CD4-positive, alpha-beta T cell treated with Interleukin-4 for 4 hours (primary cell): ENCODE measurements around the gene PLCH1.

Experiments used
- DNase-seq: peaks from one replicate; pipeline ENCODE4 v3.0.0-alpha.2; 2020

Gene PLCH1

DNA sequence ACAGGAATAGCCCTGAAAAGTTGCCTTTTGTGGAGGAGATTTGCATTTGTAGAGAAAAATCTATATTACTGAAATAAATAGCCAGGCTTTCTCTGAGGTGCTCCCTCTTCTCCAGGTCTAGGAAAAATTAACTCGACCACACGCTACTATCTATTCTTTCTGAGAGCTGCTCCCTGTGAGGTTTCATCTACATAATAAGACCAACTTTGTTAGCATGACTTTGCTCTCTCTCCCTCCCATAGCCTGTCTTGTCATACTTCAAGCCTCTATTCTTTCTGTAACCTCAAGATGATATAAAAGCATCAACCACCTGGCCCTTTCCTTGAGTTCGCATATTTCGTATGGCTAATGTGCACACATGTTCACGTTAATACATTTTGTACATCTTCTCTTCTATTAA is 375.6 kb downstream of the PLCH1 start:
- DNase-seq: no peak

GRCh38 chr3:155368786-155369185 is 376.1 kb downstream of the PLCH1 start:
- no peak for DNase-seq

GRCh38 chr3:155367506-155367905 is 377.4 kb downstream of the PLCH1 start:
- DNase-seq: no peak

DNA sequence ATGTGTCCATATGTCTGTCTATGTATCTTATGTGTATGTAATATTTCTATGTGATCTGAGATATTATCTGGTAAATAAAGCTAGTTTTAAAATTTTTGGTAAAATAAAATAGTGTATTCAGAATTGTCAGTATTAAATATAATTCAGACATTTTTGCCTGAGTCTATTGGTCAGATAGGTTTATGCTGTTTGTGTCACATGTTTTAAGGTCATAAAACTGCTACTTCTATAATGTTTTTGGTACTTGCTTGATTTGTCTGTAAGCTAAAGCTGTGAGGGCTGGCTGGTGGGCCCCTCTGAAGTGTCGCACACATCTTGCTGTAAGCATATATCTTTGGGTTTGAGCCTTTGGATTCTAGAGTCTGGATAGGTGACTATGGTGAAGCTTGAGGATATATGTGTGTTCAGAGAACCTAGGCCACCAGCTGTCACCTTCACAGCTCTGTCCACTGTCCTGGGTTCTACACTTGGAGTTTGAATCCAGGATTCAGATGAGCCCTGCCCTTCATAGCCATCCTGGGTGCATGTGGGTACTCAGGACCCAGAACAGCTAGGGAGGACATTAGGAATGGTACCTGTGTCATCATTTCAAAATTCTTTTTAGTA is 379.6 kb downstream of the PLCH1 start:
- DNase-seq: no peak

GRCh38 chr3:155364492-155364891 is 380.4 kb downstream of the PLCH1 start:
- DNase-seq: no peak

- no peak for DNase-seq
These were observed 381.2 kb downstream of the PLCH1 start for GRCh38 chr3:155363690-155364070.

GRCh38 chr3:155362808-155363689 is 381.8 kb downstream of the PLCH1 start:
- DNase-seq: no peak

- no peak for DNase-seq
These were observed 384.6 kb downstream of the PLCH1 start for GRCh38 chr3:155360281-155360680.

DNA sequence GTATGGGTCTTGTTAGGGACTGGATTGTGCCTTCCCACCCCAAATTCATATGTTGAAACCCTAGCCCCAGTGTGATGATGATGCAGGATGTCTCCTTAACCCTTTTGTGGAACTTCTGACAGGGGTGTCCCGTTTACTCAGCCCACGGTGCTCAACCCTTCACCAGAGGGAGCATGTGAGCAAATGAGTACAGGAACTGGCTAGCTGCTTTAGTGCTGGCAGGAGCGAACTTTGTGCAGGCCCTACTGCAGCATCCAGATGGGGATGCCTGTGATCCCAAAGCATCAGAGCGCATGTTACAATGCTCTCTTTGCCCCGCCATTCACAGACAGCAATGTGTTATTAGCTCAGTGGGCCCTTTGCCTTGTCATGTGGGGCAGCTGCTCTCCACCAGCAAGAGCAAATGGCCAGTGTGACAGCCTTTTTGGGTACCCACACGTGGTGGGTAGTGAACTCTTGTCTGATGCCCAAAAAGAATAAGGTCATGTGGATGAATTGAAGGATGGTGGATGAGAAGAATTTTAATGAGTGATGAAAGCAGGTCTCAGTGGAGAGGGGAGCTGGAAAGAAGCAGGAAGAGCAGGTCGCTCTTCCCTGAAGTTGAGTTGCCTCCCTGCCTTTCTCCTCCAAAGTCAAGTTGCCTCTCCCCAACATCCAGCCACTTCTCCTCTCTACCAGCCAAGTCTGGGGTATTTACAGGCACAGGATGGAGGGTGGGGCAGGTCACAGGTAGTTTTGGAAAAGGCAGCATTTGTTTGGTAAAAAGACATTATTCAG is 388.1 kb downstream of the PLCH1 start:
- no peak for DNase-seq

DNA sequence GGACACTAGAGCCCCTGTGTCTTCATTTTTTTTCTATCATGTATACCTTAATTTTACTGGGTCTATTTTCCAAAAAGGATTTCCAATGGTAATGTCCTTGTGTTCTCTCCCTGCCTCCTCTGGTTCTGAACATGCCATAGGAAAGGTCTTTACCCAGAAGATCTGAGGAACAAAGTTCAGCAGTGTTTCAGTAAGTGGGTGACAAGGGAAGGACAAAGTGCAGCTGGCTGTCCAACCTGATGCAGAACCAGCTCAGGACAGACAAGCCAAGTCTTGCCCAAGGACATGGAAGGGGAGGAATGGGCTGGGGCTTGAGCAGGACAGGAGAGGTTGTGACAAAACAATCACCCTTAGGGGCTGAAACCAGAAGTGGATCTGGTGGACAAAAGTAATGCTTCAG is 390.2 kb downstream of the PLCH1 start:
- no peak for DNase-seq

DNA sequence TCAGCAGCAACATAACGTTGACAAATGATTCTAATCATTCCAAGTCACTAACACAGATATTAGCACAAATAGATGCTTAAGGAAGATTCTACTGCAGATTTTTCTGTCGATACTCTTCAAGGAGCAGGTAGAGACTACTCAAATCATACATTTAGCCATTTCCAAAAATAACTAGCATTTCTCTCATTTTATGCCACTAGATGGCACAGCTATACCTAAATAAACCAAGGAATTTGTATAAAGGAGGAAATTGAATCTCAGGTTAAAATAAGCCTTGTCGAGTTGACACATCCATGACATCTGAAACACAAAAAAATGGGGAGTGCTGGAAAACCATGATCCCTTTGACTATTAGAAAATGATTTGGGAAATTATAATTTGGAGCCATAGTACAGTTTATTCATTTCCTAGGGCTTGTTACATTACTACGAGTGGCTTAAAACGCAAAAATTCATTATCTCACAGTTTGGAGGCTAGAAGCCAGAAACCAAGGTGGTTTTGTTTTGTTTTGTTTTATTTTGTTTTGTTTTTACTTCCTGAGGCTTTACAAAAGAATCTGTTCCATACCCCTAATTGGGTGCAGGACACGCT is 391.9 kb downstream of the PLCH1 start:
- peak; percentile 13 for DNase-seq

- DNase-seq: no peak
These were observed 394.3 kb downstream of the PLCH1 start for GRCh38 chr3:155350571-155350970.

DNA sequence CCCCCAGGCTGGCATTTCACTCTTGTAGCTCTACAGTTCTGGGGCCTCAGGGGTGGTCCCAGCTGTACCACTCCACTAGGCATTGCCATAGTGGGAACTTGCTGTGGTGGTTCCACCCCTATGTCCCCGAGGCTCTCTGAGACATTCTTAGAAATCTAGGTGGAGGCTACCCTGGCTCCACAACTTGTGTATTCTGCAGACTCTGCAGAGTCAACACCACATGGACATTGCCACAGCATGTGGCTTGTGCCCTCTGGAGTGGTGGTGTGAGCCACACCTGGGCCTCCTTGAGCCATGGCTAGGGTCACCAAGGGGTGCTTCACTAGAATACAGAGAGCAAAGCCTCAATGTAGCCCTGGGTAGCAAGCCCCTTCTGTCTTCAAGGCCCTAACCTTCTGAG is 397.0 kb downstream of the PLCH1 start:
- DNase-seq: no peak

- DNase-seq: no peak
These were observed 402.5 kb downstream of the PLCH1 start for GRCh38 chr3:155342344-155342743.

- no peak for DNase-seq
These were observed 405.8 kb downstream of the PLCH1 start for GRCh38 chr3:155339052-155339451.

DNA sequence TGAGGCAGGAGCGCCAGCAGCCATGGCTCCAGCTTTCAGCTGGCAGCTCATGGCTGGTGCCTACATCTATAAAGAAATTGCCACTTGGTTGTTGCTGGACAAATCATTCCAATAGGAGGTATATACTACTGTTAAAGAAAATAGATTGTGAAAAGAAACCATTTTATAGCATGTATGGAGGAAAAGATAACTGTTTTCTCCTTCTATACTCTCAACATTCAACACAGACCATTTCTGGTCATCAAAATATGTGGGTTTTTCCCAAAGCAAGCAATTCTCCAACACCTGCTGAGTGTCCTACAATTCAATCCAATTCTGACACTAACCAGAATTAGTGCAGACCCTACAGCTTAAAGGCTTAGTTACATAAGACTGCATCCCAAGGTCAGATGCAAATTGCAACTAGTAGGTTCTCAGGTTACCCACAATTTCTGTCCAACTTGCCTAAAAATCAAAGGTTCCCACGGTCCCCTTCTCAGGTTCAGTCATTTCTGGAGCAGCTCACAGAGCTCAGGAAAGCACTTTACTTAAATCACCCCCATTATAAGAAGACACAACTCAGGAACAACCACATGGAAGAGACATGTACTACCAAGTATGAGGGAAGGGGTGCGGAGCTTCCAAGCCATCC is 409.0 kb downstream of the PLCH1 start:
- no peak for DNase-seq

GRCh38 chr3:155334914-155335723 is 409.8 kb downstream of the PLCH1 start:
- DNase-seq: peak; percentile 0

DNA sequence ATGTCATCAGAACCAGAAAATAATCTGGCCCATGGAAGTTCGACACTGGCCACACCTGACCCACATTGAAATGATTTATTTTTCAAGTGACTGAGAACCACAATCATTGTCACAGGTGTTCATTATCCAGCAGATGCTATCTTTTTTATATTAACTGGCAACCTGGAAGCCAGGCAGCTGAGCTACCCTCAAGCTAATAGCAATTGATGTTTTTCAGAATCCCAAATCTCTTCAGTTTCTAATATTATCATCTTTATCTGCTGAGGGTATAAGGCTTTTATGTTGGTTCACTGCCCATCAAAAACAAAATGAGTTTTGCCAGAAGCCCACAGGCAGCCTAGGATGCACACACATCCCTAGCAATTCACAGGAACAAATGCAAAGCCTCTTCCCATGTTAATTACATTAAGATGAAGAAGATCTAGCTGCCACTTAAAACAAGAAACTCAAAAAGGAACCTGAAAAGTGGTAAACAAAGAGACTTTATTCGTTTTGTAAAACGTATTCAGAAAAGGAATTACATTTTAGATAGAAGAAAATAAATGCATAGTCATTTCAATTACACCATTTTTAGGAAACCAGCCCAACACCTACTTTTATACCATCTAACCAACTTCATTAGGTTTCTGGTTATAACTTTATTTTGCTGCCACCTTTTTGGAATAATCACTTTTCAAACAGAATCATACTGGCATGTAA is 410.5 kb downstream of the PLCH1 start:
- DNase-seq: no peak

- DNase-seq: no peak
These were observed 412.2 kb downstream of the PLCH1 start for GRCh38 chr3:155332716-155333115.

DNA sequence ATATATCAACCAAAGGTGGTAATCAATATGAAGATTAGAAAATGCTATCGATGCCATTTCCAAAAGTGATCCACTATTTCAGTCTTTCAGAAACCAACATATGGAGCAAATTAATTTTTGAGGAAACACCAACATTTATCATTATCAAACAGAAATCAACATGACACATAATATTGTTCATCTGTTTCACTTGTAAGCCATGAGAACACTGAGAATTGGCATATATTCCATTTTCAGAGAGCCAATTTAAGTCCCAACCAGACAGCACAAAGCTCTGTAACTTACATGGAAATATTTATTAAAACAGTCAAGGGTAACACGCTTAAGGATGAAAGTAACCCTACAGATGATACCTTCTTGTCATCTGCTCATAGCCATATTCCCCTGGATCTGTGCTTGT is 413.8 kb downstream of the PLCH1 start:
- DNase-seq: no peak

DNA sequence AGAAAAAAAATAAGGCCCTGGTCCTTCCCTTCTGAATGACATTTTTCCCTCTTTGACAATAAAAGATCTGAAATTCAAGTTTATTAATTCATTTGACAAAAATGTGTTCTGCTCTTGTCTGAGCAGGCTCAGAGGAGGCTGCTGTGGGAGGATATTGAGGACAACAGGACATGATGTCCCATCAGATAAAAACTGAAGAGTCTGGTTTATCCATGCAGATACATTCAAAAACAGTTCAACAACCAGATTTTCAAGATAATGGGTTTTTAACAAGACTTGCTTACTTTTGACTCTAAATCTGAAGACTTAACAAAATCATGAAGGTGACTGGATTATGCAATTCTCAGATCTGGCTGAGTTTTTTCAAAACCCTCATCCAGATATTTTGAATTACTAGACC is 414.5 kb downstream of the PLCH1 start:
- no peak for DNase-seq
